A673 (cell line): ENCODE measurements around the gene GPC6. TPM values are rescaled to one million over a fixed set of nuclear protein-coding genes. Genes with fewer than 3 reads are reported as not detected.

Experiments
- BruUV-seq: library from RNA; stranded (reverse); fragments of 400-500 nt; replicated peaks from 2 replicates; lab custom pipeline; 2021; lab: Mats Ljungman, UMichigan
- CTCF ChIA-PET: fragments of 300-600 bp; sonication (Branson Sonifier 250); formaldehyde crosslinking; loops from one replicate; lab custom pipeline; 2022; ENCODE audit warnings: antibody characterized with exemption; lab: Charles Lee
- POLR2A ChIA-PET: fragments of 300-600 bp; sonication (Branson Sonifier 250); formaldehyde crosslinking; loops from one replicate; lab custom pipeline; 2022; ENCODE audit warnings: antibody characterized with exemption; ENCODE audit not compliant: low non-redundant PET; lab: Charles Lee
- DNase-seq: peaks from one replicate; pipeline ENCODE4 v3.0.0-alpha.2; 2015; ENCODE audit warnings: low spot score
- H3K27ac ChIP-seq: fragments of 200-600 bp; sonication (generic); 2 replicates; pipeline ENCODE4 v1.5.1; 2016; ENCODE audit warnings: mixed run types, low read depth, mild to moderate bottlenecking, mixed read lengths, antibody characterized with exemption, low read length; ENCODE audit not compliant: poor library complexity, severe bottlenecking
- H3K27me3 ChIP-seq: fragments of 200-600 bp; sonication (generic); replicated peaks from 2 replicates; pipeline ENCODE4 v1.6.1; 2017; ENCODE audit warnings: mixed run types, low read depth, mild to moderate bottlenecking, mixed read lengths, antibody characterized with exemption, low read length; ENCODE audit not compliant: insufficient read depth, poor library complexity
- H3K36me3 ChIP-seq: fragments of 200-600 bp; sonication (generic); 2 replicates; pipeline ENCODE4 v1.6.1; 2016; ENCODE audit warnings: mixed run types, mild to moderate bottlenecking, mixed read lengths, antibody characterized with exemption, low read length; ENCODE audit not compliant: insufficient read depth, poor library complexity, severe bottlenecking
- H3K4me1 ChIP-seq: fragments of 200-600 bp; sonication (generic); 2 replicates; pipeline ENCODE4 v1.6.1; 2017; ENCODE audit warnings: mixed run types, mild to moderate bottlenecking, mixed read lengths, antibody characterized with exemption, low read length; ENCODE audit not compliant: insufficient read depth, poor library complexity, severe bottlenecking
- H3K4me3 ChIP-seq: fragments of 200-600 bp; sonication (generic); 2 replicates; pipeline ENCODE4 v1.5.1; 2016; ENCODE audit warnings: low read depth, mixed run types, mild to moderate bottlenecking, mixed read lengths, low read length; ENCODE audit not compliant: poor library complexity, severe bottlenecking
- H3K9me3 ChIP-seq: fragments of 200-600 bp; sonication (generic); 2 replicates; pipeline ENCODE4 v1.6.1; 2016; ENCODE audit warnings: mixed run types, low read depth, mild to moderate bottlenecking, mixed read lengths, antibody characterized with exemption, low read length; ENCODE audit not compliant: poor library complexity, severe bottlenecking
- CTCF ChIP-seq: fragments of 300-800, 200-600 bp; sonication (generic); conservative IDR thresholded peaks from 2 replicates; pipeline ENCODE4 v1.5.1; 2017; ENCODE audit warnings: low read depth, mild to moderate bottlenecking, antibody characterized with exemption, low read length, moderate library complexity, mixed read lengths
- EZH2 ChIP-seq: fragments of 200-600 bp; sonication (generic); IDR thresholded peaks from 2 replicates; pipeline ENCODE4 v1.6.1; 2017; ENCODE audit warnings: borderline replicate concordance, low read depth, mild to moderate bottlenecking, mixed read lengths, antibody characterized with exemption, low read length; ENCODE audit not compliant: poor library complexity, severe bottlenecking
- intact Hi-C: fragments of 100-400 bp; cut with micrococcal nuclease; formaldehyde crosslinking; loops from one replicate; pipeline ENCODE4 v1.10.0; 2022; ENCODE audit not compliant: unreplicated experiment
- total RNA-seq: library from RNA; stranded (reverse); gene quantifications from 2 replicates; pipeline ENCODE4 v1.2.3, GENCODE V29; 2021

GPC6 gene
- total RNA-seq, 1 experiment from 2014 or later, result 23.3 TPM

- no peak for DNase-seq
- TF ChIP-seq EZH2, result no peak
- no peak for TF ChIP-seq CTCF
- ChIA-PET POLR2A (no interaction called here), CTCF (no interaction called here)
- no peak overlapping the region for H3K27ac ChIP-seq
- H3K4me3 ChIP-seq, result no peak overlapping the region
- H3K36me3 ChIP-seq, result no peaks in the 10 kb centered on the region
- BruUV-seq, result no TSS peak
- peaks cover 12% of the 10 kb centered on the region for H3K4me1 ChIP-seq
- intact Hi-C loops, result no loop called here
- no peaks in the 10 kb centered on the region for H3K27me3 ChIP-seq
- H3K9me3 ChIP-seq, result peaks cover 12% of the 10 kb centered on the region
These were observed 246.2 kb downstream of the GPC6 start for GRCh38 chr13:93472814-93473296.

DNA sequence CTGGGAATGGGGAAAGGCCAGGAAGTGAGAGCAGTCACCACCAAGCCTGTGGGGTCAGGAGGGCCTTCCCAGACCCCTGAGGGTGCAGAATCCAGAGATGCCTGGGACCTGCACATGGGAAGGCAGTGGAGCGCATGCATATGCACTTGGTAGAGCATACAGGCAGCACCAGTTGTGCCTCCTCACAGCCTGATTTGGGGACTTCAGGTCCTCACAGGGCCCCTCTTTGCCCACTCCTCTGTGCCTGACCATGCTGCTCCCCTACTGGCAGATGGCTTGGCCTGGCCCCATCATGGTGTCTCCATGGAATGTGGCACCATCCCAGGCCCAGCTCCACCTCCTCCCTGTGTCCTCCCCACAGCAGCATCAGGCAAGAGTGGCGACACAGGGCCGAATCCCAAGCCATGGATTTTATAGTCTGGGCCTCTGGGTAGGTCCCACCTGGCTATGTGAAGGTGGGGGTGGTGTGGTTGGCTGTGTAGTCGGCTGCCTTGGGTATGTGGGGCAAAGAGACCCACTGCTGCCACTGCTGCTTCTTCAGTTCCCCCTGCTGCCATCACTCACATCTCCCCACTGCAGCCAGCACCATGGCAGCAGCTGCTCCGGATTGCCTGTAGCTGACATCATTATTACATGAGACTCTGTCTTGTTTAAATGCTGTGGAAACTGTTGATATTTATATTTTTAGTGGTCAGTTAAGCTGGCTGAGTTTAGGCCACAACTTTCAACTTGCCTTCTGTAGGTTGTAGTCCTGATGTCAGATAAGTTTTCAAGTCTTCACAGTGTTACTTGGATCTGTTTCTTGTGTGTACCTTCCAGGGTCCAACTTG, 247.0 kb downstream of the GPC6 start:
- ChIA-PET POLR2A (no interaction called here), CTCF (no interaction called here)
- no peak for DNase-seq
- Histone ChIP-seq H3K9me3 (peaks cover 12% of the 10 kb centered on the region), H3K4me3 (no peak overlapping the region), H3K36me3 (no peaks in the 10 kb centered on the region), H3K27ac (no peak overlapping the region), H3K4me1 (peaks cover 12% of the 10 kb centered on the region), H3K27me3 (no peaks in the 10 kb centered on the region)
- TF ChIP-seq CTCF (no peak), EZH2 (no peak)
- intact Hi-C loops, result no loop called here
- no TSS peak for BruUV-seq

GRCh38 chr13:93476175-93476574, 249.6 kb downstream of the GPC6 start:
- Histone ChIP-seq H3K27ac (no peak overlapping the region), H3K4me1 (peaks cover 12% of the 10 kb centered on the region), H3K9me3 (no peaks in the 10 kb centered on the region), H3K27me3 (no peaks in the 10 kb centered on the region), H3K36me3 (no peaks in the 10 kb centered on the region), H3K4me3 (no peak overlapping the region)
- CTCF ChIA-PET, result no interaction called here
- POLR2A ChIA-PET, result no interaction called here
- intact Hi-C loops, result no loop called here
- TF ChIP-seq EZH2 (no peak), CTCF (no peak)
- BruUV-seq, result no TSS peak
- DNase-seq, result peak; percentile 25
